Measurements from ENCODE around the gene DEPDC4.

- TF ChIP-seq CTCF (conservative IDR thresholded peaks at IDR 0.05; ENCODE audit: low read depth, low read length) (no peak), EZH2 (IDR thresholded peaks at IDR 0.05; ENCODE audit: borderline replicate concordance, low read depth, low read length, poor library complexity, severe bottlenecking) (no peak)
These were observed 32.7 kb downstream of the DEPDC4 start for GRCh38 chr12:100234166-100234565.

Data from A673 (cell line).